OCI-LY1 (cell line): ENCODE data around the gene TSPAN1.

Experiments
- H2AFZ ChIP-seq: fragments of 200-600 bp; sonication (generic), shearing (Covaris generic); 2 replicates; pipeline ENCODE4 v1.6.0; 2014; ENCODE audit warnings: antibody characterized with exemption, mild to moderate bottlenecking, low read length
- H3F3A ChIP-seq: fragments of 200-600 bp; sonication (generic), shearing (Covaris generic); 2 replicates; pipeline ENCODE4 v1.6.0; 2014; ENCODE audit warnings: mild to moderate bottlenecking, antibody characterized with exemption, low read length, moderate library complexity; ENCODE audit not compliant: insufficient read depth
- H3K27ac ChIP-seq: fragments of 200-600 bp; sonication (generic); 2 replicates; pipeline ENCODE4 v1.5.1; 2014; ENCODE audit warnings: low read length, mixed run types, mild to moderate bottlenecking, low read depth; ENCODE audit not compliant: poor library complexity, severe bottlenecking
- H3K27me3 ChIP-seq: fragments of 200-600 bp; sonication (generic); 2 replicates; pipeline ENCODE4 v1.6.0; 2014; ENCODE audit warnings: antibody characterized with exemption, mild to moderate bottlenecking, low read length, moderate library complexity; ENCODE audit not compliant: insufficient read depth
- H3K36me3 ChIP-seq: fragments of 200-600 bp; sonication (generic); 2 replicates; pipeline ENCODE4 v1.6.1; 2014; ENCODE audit warnings: mild to moderate bottlenecking, antibody characterized with exemption, low read length, moderate library complexity, mixed read lengths; ENCODE audit not compliant: insufficient read depth
- H3K4me1 ChIP-seq: fragments of 200-600 bp; sonication (generic); 2 replicates; pipeline ENCODE4 v1.5.1; 2014; ENCODE audit warnings: mild to moderate bottlenecking, low read length, moderate library complexity; ENCODE audit not compliant: insufficient read depth, severe bottlenecking
- H3K4me2 ChIP-seq: fragments of 200-600 bp; sonication (generic), shearing (Covaris generic); 2 replicates; pipeline ENCODE4 v1.6.1; 2014; ENCODE audit warnings: low read length
- H3K4me3 ChIP-seq: fragments of 200-600 bp; sonication (generic); 2 replicates; pipeline ENCODE4 v1.5.1; 2014; ENCODE audit warnings: low read length, low read depth, mild to moderate bottlenecking, mixed read lengths; ENCODE audit not compliant: poor library complexity, severe bottlenecking
- H3K79me2 ChIP-seq: fragments of 200-600 bp; shearing (Covaris generic); 2 replicates; pipeline ENCODE4 v1.6.1; 2016; ENCODE audit warnings: mixed run types, low read length, mixed read lengths; ENCODE audit not compliant: insufficient read depth
- H3K9ac ChIP-seq: fragments of 200-600 bp; sonication (generic), shearing (Covaris generic); 2 replicates; pipeline ENCODE4 v1.6.1; 2014; ENCODE audit warnings: mild to moderate bottlenecking, low read length, mixed read lengths
- H3K9me2 ChIP-seq: fragments of 200-600 bp; sonication (generic), shearing (Covaris generic); 2 replicates; pipeline ENCODE4 v1.6.1; 2014; ENCODE audit warnings: low read depth, mild to moderate bottlenecking, low read length, mixed read lengths
- H3K9me3 ChIP-seq: fragments of 200-600 bp; shearing (Covaris generic); 2 replicates; pipeline ENCODE4 v1.6.1; 2014; ENCODE audit warnings: low read length, mixed read lengths
- H4K20me1 ChIP-seq: fragments of 200-600 bp; sonication (generic), shearing (Covaris generic); 2 replicates; pipeline ENCODE4 v1.6.0; 2016; ENCODE audit warnings: mild to moderate bottlenecking, low read length; ENCODE audit not compliant: insufficient read depth
- CTCF ChIP-seq: fragments of 200-600 bp; sonication (generic), shearing (Covaris generic); IDR thresholded peaks from 2 replicates; pipeline ENCODE4 v1.5.1; 2017; ENCODE audit warnings: mild to moderate bottlenecking, antibody characterized with exemption, low read length, moderate library complexity, mixed read lengths
- EZH2 ChIP-seq: fragments of 200-600 bp; sonication (generic), shearing (Covaris generic); IDR thresholded peaks from 2 replicates; pipeline ENCODE4 v1.8.0; 2017; ENCODE audit warnings: borderline replicate concordance, mixed run types, mild to moderate bottlenecking, antibody characterized with exemption, low read length, moderate library complexity, mixed read lengths

Gene TSPAN1

GRCh38 chr1:46174448-46175231, at the start of gene TSPAN1:
TSS of gene TSPAN1 (plus strand) at chr1:46175087. CDS start at chr1:46181108, 6,021 bp downstream.
- Histone ChIP-seq H3K9me3 (no peaks in the 10 kb centered on the region), H3K27me3 (no peaks in the 10 kb centered on the region), H3K9ac (no peak within 1 kb of the TSS), H3K27ac (no peak within 1 kb of the TSS), H3F3A (no peaks in the 10 kb centered on the region), H4K20me1 (no peaks in the 10 kb centered on the region), H3K9me2 (no peaks in the 10 kb centered on the region), H3K4me2 (no peak within 1 kb of the TSS), H3K4me3 (no peak within 1 kb of the TSS), H3K4me1 (peaks cover 3% of the 10 kb centered on the region), H2AFZ (no peak within 1 kb of the TSS), H3K79me2 (no peaks in the 10 kb centered on the region), H3K36me3 (no peaks in the 10 kb centered on the region)
- TF ChIP-seq CTCF, result no peak
- no peak for TF ChIP-seq EZH2

- H3K36me3 ChIP-seq, result no peaks in the 10 kb centered on the region
- no peaks in the 10 kb centered on the region for H3K9me3 ChIP-seq
- no peak overlapping the region for H3K27ac ChIP-seq
- TF ChIP-seq CTCF (no peak), EZH2 (no peak)
- H3K27me3 ChIP-seq, result no peaks in the 10 kb centered on the region
- no peak overlapping the region for H3K4me3 ChIP-seq
- no peaks in the 10 kb centered on the region for H3F3A ChIP-seq
- H4K20me1 ChIP-seq, result no peaks in the 10 kb centered on the region
- no peak overlapping the region for H3K4me2 ChIP-seq
- peaks cover 17% of the 10 kb centered on the region for H3K4me1 ChIP-seq
- no peak overlapping the region for H3K9ac ChIP-seq
- no peak overlapping the region for H2AFZ ChIP-seq
- no peaks in the 10 kb centered on the region; the same call in 1 of the 2 replicates for H3K79me2 ChIP-seq
- H3K9me2 ChIP-seq, result no peaks in the 10 kb centered on the region
Observed at GRCh38 chr1:46128344-46128743, 46.5 kb upstream of the TSPAN1 start.

- Histone ChIP-seq H3K79me2 (no peaks in the 10 kb centered on the region; the same call in 1 of the 2 replicates), H3K4me2 (peak overlapping the region; percentile 94), H3K4me1 (peaks cover 25% of the 10 kb centered on the region), H3K9me3 (no peaks in the 10 kb centered on the region), H3K9me2 (no peaks in the 10 kb centered on the region), H3K27me3 (no peaks in the 10 kb centered on the region), H4K20me1 (no peaks in the 10 kb centered on the region), H2AFZ (no peak overlapping the region), H3K27ac (no peak overlapping the region), H3K4me3 (peak overlapping the region; percentile 77), H3K9ac (peak overlapping the region; percentile 56), H3K36me3 (no peaks in the 10 kb centered on the region), H3F3A (no peaks in the 10 kb centered on the region)
- 0 out of 2 replicates have a peak, but pooled peaks have one; percentile 28 for TF ChIP-seq CTCF
- TF ChIP-seq EZH2, result no peak
Observed at GRCh38 chr1:46130121-46130520, 44.8 kb upstream of the TSPAN1 start.
